Body of pancreas (tissue), 4 donors: ENCODE results near the gene CCND2. TPM values are rescaled to one million over a fixed set of nuclear protein-coding genes. Genes with fewer than 3 reads are reported as not detected.

Experiments
- ATAC-seq: fragments of 150-250 bp; one replicate; pipeline ENCODE4 v1.9.1; 2016
- DNase-seq, 4 donors: peaks; one replicate each; pipeline ENCODE4 v3.0.0-alpha.2; 2019
- H3K27ac ChIP-seq, 4 donors: fragments of 200-600 bp; sonication (generic); 1 replicate in 3 of 4; 2 replicates in 1 of 4; pipeline versions ENCODE4 v1.5.1 to v1.6.1; 2016 to 2019; ENCODE audit warnings: mild to moderate bottlenecking in 1 of 4, mixed read lengths in 1 of 4, moderate library complexity in 1 of 4
- H3K27me3 ChIP-seq, 2 donors: fragments of 200-600 bp; sonication (generic); one replicate each; pipeline ENCODE4 v1.6.0; 2016; ENCODE audit warnings: mild to moderate bottlenecking in 1 of 2
- H3K36me3 ChIP-seq, 2 donors: fragments of 200-600 bp; sonication (generic); replicated peaks in 1 of 2; 2 replicates each; pipeline ENCODE4 v1.5.1; 2016; ENCODE audit warnings: low read depth in 2 of 2; ENCODE audit not compliant: insufficient read depth in 1 of 2
- H3K4me1 ChIP-seq: fragments of 200-600 bp; sonication (generic); one replicate; pipeline ENCODE4 v1.6.0; 2016
- H3K4me3 ChIP-seq, 2 donors: fragments of 200-600 bp; sonication (generic); 1 replicate in 1 of 2; 2 replicates in 1 of 2; pipeline ENCODE4 v1.5.1; 2016 to 2019
- H3K9me3 ChIP-seq, 3 donors: fragments of 200-600 bp; sonication (generic); 1 replicate in 2 of 3; 2 replicates in 1 of 3; pipeline ENCODE4 v1.5.1; 2016
- POLR2A ChIP-seq, 3 donors: fragments of 450-650 bp; IDR thresholded peaks; one replicate each; pipeline ENCODE4 v1.6.1; 2016; ENCODE audit warnings: antibody characterized with exemption in 3 of 3, mild to moderate bottlenecking in 2 of 3
- WGBS, 2 donors: methylation state at CpG; one replicate each; pipeline ENCODE4 v1.1.5; 2017; 5-methylcytosine and 5-hydroxymethylcytosine counted together
- intact Hi-C: fragments of 100-400 bp; cut with DNase I; formaldehyde crosslinking; loops from one replicate; pipeline ENCODE4 v1.15.1; 2023
- total RNA-seq, 2 donors: library from RNA; depleted of rRNA; stranded (reverse); fragments of >200 nt; gene quantifications; one replicate each; pipeline ENCODE4 v1.1.0, GENCODE V29; 2016
- TF ChIP-seq, protein P1 (sequence below), 7 experiments: fragments of 450-650 bp in 4 of 7; fragments of 200-600 bp in 3 of 7; sonication (generic) in 3 of 7; IDR thresholded peaks; one replicate each; pipeline ENCODE4 v1.5.1; 2016 to 2019; ENCODE audit warnings: antibody characterized with exemption in 7 of 7

The CCND2 gene
- total RNA-seq, 2 donors from 2014 or later = 32.2 to 88.7 TPM

DNA sequence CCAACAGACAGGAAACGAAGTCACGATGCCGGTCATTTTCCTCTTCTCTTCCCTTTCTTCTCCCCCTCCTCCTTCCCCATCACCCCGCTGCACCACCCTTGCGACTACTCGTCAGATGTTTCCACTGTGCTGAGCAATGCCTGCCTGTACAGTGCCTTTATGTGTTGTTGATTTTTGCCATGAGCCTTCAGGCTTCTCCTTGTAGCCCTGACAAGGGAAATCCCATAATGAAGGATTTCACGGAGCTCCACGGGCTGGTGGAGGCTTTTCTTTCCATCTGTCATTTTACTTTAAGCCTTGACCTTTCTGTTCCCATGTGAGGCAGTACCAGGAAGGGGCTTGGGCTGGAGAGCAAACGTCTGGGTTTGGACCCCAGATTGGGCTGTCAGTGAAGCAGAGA is 28.7 kb upstream of the CCND2 start:
- no peak overlapping the region for H3K4me3 ChIP-seq

DNA sequence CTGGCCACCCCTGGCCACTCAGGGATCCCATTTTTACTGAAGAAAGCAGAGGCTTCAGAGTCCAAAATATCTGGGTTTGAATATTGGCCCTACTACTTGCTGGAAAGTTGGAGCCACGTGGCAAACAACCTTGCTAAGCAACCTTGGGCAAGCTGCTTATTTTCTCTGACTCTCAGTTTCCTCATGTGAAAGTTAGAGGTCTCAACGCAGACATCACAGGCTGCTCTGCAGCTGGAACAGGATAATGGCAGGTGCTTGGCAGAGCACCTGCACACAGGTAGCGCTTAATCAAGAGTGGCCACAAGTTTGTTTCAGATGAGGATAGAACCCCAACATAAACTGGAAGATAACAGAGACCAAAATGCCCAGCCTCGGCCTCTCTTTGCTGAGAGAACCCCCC is 28.1 kb upstream of the CCND2 start:
- Histone ChIP-seq H3K27me3 (no peaks in the 10 kb centered on the region), H3K4me3 (no peak overlapping the region), H3K36me3 (no peaks in the 10 kb centered on the region), H3K9me3 (no peaks in the 10 kb centered on the region), H3K27ac (no peak overlapping the region), H3K4me1 (no peaks in the 10 kb centered on the region)
- TF ChIP-seq, protein P1, sequence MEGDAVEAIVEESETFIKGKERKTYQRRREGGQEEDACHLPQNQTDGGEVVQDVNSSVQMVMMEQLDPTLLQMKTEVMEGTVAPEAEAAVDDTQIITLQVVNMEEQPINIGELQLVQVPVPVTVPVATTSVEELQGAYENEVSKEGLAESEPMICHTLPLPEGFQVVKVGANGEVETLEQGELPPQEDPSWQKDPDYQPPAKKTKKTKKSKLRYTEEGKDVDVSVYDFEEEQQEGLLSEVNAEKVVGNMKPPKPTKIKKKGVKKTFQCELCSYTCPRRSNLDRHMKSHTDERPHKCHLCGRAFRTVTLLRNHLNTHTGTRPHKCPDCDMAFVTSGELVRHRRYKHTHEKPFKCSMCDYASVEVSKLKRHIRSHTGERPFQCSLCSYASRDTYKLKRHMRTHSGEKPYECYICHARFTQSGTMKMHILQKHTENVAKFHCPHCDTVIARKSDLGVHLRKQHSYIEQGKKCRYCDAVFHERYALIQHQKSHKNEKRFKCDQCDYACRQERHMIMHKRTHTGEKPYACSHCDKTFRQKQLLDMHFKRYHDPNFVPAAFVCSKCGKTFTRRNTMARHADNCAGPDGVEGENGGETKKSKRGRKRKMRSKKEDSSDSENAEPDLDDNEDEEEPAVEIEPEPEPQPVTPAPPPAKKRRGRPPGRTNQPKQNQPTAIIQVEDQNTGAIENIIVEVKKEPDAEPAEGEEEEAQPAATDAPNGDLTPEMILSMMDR (IDR thresholded peaks at IDR 0.05) = no peak
- TF ChIP-seq POLR2A (IDR thresholded peaks at IDR 0.05) = no peak
- intact Hi-C loops = no loop called here
- no peak for DNase-seq
- 71 to 76% methylated on average over 4 of the region's 4 CpGs for WGBS, 2 donors
- ATAC-seq = no peak

More for the DNA sequence above, 28.7 kb upstream of the CCND2 start:
- H3K9me3 ChIP-seq = no peaks in the 10 kb centered on the region
- TF ChIP-seq POLR2A (IDR thresholded peaks at IDR 0.05) = no peak
- TF ChIP-seq, protein P1 (IDR thresholded peaks at IDR 0.05) = no peak
- intact Hi-C loops = no loop called here
- DNase-seq = no peak
- 63 to 64% methylated on average over 9 of the region's 9 CpGs for WGBS, 2 donors
- no peaks in the 10 kb centered on the region for H3K36me3 ChIP-seq
- H3K27me3 ChIP-seq = no peaks in the 10 kb centered on the region
- H3K4me1 ChIP-seq = no peaks in the 10 kb centered on the region
- H3K27ac ChIP-seq = no peak overlapping the region
- no peak for ATAC-seq

DNA sequence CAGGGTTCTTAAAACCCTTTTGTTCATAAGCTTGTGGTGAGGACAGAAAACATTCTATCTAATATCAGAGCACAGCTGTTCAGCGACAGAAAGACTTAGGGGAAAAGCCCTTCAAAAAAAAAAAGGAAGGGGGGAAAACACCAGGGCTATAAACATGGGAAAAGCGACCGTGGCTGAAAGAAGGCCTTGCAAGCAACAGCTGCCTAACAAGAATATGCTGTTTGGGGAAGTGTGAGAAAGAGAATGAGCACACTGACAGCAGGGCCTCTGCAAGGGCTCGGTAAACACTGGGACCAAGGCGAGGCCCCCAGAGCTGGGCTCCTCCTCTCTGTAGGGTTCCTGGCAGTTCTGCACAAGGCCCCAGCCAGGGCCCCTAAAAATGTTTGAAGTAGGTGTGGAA is 27.4 kb upstream of the CCND2 start:
- WGBS, 2 donors = 55 to 71% methylated on average over 5 of the region's 5 CpGs
- Histone ChIP-seq H3K36me3 (no peaks in the 10 kb centered on the region), H3K4me1 (no peaks in the 10 kb centered on the region), H3K27me3 (no peaks in the 10 kb centered on the region), H3K9me3 (no peaks in the 10 kb centered on the region), H3K27ac (no peak overlapping the region), H3K4me3 (no peak overlapping the region)
- no peak for TF ChIP-seq POLR2A (IDR thresholded peaks at IDR 0.05)
- TF ChIP-seq, protein P1 (IDR thresholded peaks at IDR 0.05) = no peak
- intact Hi-C loops = no loop called here
- ATAC-seq (no peak), DNase-seq (no peak)

GRCh38 chr12:4250691-4251090 is 22.9 kb upstream of the CCND2 start:
- Histone ChIP-seq H3K4me1 (no peaks in the 10 kb centered on the region), H3K27ac (no peak overlapping the region), H3K4me3 (no peak overlapping the region), H3K36me3 (no peaks in the 10 kb centered on the region), H3K27me3 (no peaks in the 10 kb centered on the region), H3K9me3 (no peaks in the 10 kb centered on the region)
- TF ChIP-seq, protein P1 (IDR thresholded peaks at IDR 0.05) = no peak
- TF ChIP-seq POLR2A (IDR thresholded peaks at IDR 0.05) = no peak
- intact Hi-C loops = no loop called here
- 73 to 85% methylated on average over 8 of the region's 8 CpGs for WGBS, 2 donors
- ATAC-seq (no peak), DNase-seq (no peak)

DNA sequence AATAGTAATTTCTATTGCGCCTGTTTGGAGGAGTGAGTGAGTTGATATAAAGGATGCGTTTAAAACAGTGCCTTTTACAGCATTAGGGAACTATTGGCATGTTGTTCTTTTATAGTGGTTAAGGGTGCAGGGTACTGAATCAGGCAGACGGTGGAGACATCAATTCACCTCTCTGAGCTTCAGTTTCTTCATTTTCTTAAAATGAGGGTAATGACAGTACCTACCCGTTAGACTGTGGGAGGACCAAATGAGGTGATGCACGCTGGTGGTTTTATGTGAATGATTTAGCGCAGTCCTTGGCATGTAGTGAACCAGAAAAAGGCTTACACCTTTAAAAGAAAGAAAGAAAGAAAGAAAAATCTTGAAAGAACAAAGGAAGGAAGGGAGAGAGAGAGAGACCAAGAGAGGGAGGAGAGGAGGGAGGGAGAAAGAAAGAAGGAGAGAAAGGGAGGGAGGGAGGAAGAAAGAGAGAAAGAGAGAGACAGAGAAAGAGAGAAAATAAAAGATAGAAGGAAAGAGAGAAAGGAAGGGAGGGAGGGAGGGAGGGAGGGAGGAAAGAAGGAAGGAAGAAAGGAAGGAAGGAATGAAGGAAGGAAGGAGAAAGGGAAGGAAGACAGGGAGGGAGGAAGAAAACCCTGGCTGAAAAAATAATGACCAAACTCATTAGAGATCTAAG is 22.2 kb upstream of the CCND2 start:
- Histone ChIP-seq H3K27ac (no peak overlapping the region), H3K27me3 (no peaks in the 10 kb centered on the region), H3K4me3 (no peak overlapping the region), H3K9me3 (no peaks in the 10 kb centered on the region), H3K4me1 (no peaks in the 10 kb centered on the region), H3K36me3 (no peaks in the 10 kb centered on the region)
- TF ChIP-seq, protein P1 (IDR thresholded peaks at IDR 0.05) = no peak
- TF ChIP-seq POLR2A (IDR thresholded peaks at IDR 0.05) = no peak
- intact Hi-C loops = no loop called here
- 68 to 72% methylated on average over 6 of the region's 6 CpGs for WGBS, 2 donors
- DNase-seq (no peak), ATAC-seq (no peak)
